K562 (cell line): ENCODE measurements around the gene ASNS. TPM values are rescaled to one million over a fixed set of nuclear protein-coding genes. Genes with fewer than 3 reads are reported as not detected.

Experiments used
- ATAC-seq: fragments of 200-7000 bp; cut with Tn5 transposase; 3 replicates; pipeline ENCODE4 v1.9.1; 2020; ENCODE audit warnings: moderate library complexity
- BruUV-seq: library from RNA; stranded (reverse); fragments of 400-500 nt; replicated peaks from 2 replicates; lab custom pipeline; 2021; lab: Mats Ljungman, UMichigan
- CTCF ChIA-PET: fragments of 300-600 bp; formaldehyde crosslinking; extraction: SDS; loops from one replicate; lab custom pipeline; 2021; ENCODE audit warnings: low intra/inter-chr PET ratio; lab: Yijun Ruan, JAX
- POLR2A ChIA-PET: fragments of 300-600, 350-650 bp; sonication (Branson Sonifier 250); formaldehyde crosslinking; extraction: SDS; loops from one replicate; lab custom pipeline; 2021; ENCODE audit warnings: antibody characterized with exemption, inconsistent platforms; lab: Yijun Ruan, JAX
- DNase-seq, 4 experiments: peaks; one replicate each; pipeline versions ENCODE4 v3.0.0 to v3.0.0-alpha.2; 2011 to 2018; ENCODE audit warnings: low spot score in 3 of 4, mixed read lengths in 3 of 4; ENCODE audit errors: extremely low read depth in 1 of 4
- FAIRE-seq: peaks from 2 replicates; lab custom pipeline; 2011; peaks lifted over from hg19 to GRCh38; lab: Jason Lieb, UNC
- H2AFZ ChIP-seq: 2 replicates; pipeline ENCODE4 v1.6.0; 2011; ENCODE audit warnings: low read depth, low read length, control low read depth, inconsistent platforms
- H3K27ac ChIP-seq: fragments of 200-600 bp; 3 replicates; pipeline ENCODE4 v1.8.0; 2011; ENCODE audit warnings: low read depth, mild to moderate bottlenecking, control low read depth, inconsistent platforms, low read length, moderate library complexity, mixed read lengths; ENCODE audit errors: extremely low read depth
- H3K27me3 ChIP-seq, 2 experiments: fragments of 300-600 bp in 1 of 2; 2 replicates in 1 of 2; 3 replicates in 1 of 2; pipeline versions ENCODE4 v1.6.0 to v1.8.0; 2011; ENCODE audit warnings: inconsistent platforms in 2 of 2, low read length in 2 of 2, mild to moderate bottlenecking in 1 of 2, mixed read lengths in 1 of 2, moderate library complexity in 1 of 2; ENCODE audit not compliant: control insufficient read depth in 2 of 2, insufficient read depth in 2 of 2
- H3K36me3 ChIP-seq: fragments of 300-600 bp; 3 replicates; pipeline ENCODE4 v1.8.0; 2011; ENCODE audit warnings: mild to moderate bottlenecking, low read length, inconsistent platforms; ENCODE audit not compliant: control insufficient read depth, insufficient read depth
- H3K4me1 ChIP-seq, 2 experiments: fragments of 200-600 bp in 1 of 2; replicated peaks in 1 of 2; 2 replicates in 1 of 2; 3 replicates in 1 of 2; pipeline versions ENCODE4 v1.5.1 to v1.8.0; 2011; ENCODE audit warnings: inconsistent platforms in 2 of 2, low read length in 2 of 2, mild to moderate bottlenecking in 1 of 2, mixed read lengths in 1 of 2, moderate library complexity in 1 of 2; ENCODE audit not compliant: control insufficient read depth in 2 of 2, insufficient read depth in 2 of 2
- H3K4me2 ChIP-seq: 2 replicates; pipeline ENCODE4 v1.6.1; 2011; ENCODE audit warnings: low read length, control low read depth, inconsistent platforms, mixed read lengths; ENCODE audit not compliant: insufficient read depth
- H3K4me3 ChIP-seq: fragments of 200-600 bp; sonication (generic), shearing (Covaris generic); 2 replicates; pipeline ENCODE4 v1.5.1; 2016; ENCODE audit warnings: control low read depth, inconsistent platforms
- H3K79me2 ChIP-seq: fragments of 200-600 bp; 3 replicates; pipeline ENCODE4 v1.8.0; 2011; ENCODE audit warnings: low read length, inconsistent platforms; ENCODE audit not compliant: control insufficient read depth, insufficient read depth
- H3K9ac ChIP-seq, 2 experiments: 2 replicates each; pipeline versions ENCODE4 v1.6.0 to v1.6.1; 2011; ENCODE audit warnings: low read depth in 2 of 2, low read length in 2 of 2, control low read depth in 1 of 2, inconsistent platforms in 1 of 2, mild to moderate bottlenecking in 1 of 2, mixed read lengths in 1 of 2; ENCODE audit not compliant: insufficient read depth in 1 of 2
- H3K9me1 ChIP-seq: one replicate; pipeline ENCODE4 v1.6.0; 2011; ENCODE audit warnings: inconsistent platforms, mild to moderate bottlenecking, low read length, moderate library complexity; ENCODE audit not compliant: control insufficient read depth, insufficient read depth
- H3K9me3 ChIP-seq: replicated peaks from 2 replicates; pipeline ENCODE4 v1.5.1; 2011; ENCODE audit warnings: low read depth, low read length, inconsistent platforms; ENCODE audit not compliant: control insufficient read depth, insufficient read depth
- H4K20me1 ChIP-seq: replicated peaks from 2 replicates; pipeline ENCODE4 v1.6.1; 2011; ENCODE audit warnings: low read length, inconsistent platforms, mixed read lengths; ENCODE audit not compliant: control insufficient read depth, insufficient read depth
- GTF2E2 ChIP-seq: fragments of 200-800 bp; sonication (Bioruptor generic); IDR thresholded peaks from 2 replicates; pipeline ENCODE4 v1.6.1; 2016; ENCODE audit warnings: missing genetic modification characterization, missing compliant biosample characterization
- HMGN3 ChIP-seq: IDR thresholded peaks from 2 replicates; pipeline ENCODE4 v1.6.1; 2011; ENCODE audit warnings: borderline replicate concordance, low read depth, mild to moderate bottlenecking, mixed read lengths, low read length; ENCODE audit not compliant: insufficient read length; ENCODE audit errors: extremely low read depth
- MAZ ChIP-seq, 2 experiments: fragments of 450-650 bp in 1 of 2; sonication (generic) in 1 of 2; formaldehyde crosslinking; IDR thresholded peaks in 1 of 2; conservative IDR thresholded peaks in 1 of 2; 2 replicates each; pipeline versions ENCODE4 v1.4.0 to v1.5.0; 2020; ENCODE audit warnings: mild to moderate bottlenecking in 1 of 2, missing genetic modification reagents in 1 of 2
- MEF2A ChIP-seq: IDR thresholded peaks from 2 replicates; pipeline ENCODE4 v1.6.1; 2011; ENCODE audit warnings: low read depth, mild to moderate bottlenecking, low read length, moderate library complexity; ENCODE audit not compliant: control insufficient read depth
- RCOR1 ChIP-seq, 2 experiments: IDR thresholded peaks; 2 replicates each; pipeline ENCODE4 v1.6.1; 2012; ENCODE audit warnings: low read depth in 2 of 2, low read length in 2 of 2, borderline replicate concordance in 1 of 2, improper control_type of control experiment in 1 of 2
- SMARCA4 ChIP-seq: fragments of 450-650 bp; IDR thresholded peaks from 2 replicates; pipeline ENCODE4 v1.6.1; 2016
- SPI1 ChIP-seq: IDR thresholded peaks from 2 replicates; pipeline ENCODE4 v1.6.1; 2011; ENCODE audit warnings: low read depth, low read length, control low read depth, borderline replicate concordance
- SRSF3 ChIP-seq: fragments of 200-400 bp; formaldehyde crosslinking; IDR thresholded peaks from 2 replicates; pipeline ENCODE4 v1.6.1; 2016; ENCODE audit warnings: mild to moderate bottlenecking, low read length, moderate library complexity; ENCODE audit not compliant: insufficient read depth
- TAF1 ChIP-seq: IDR thresholded peaks from 2 replicates; pipeline ENCODE4 v1.6.1; 2011; ENCODE audit warnings: mild to moderate bottlenecking, low read length, moderate library complexity; ENCODE audit not compliant: insufficient read depth, control insufficient read depth, severe bottlenecking; ENCODE audit errors: extremely low read depth
- ZNF263 ChIP-seq: sonication (generic); formaldehyde crosslinking; IDR thresholded peaks from 2 replicates; pipeline ENCODE4 v1.8.0; 2022; ENCODE audit warnings: mild to moderate bottlenecking, missing genetic modification reagents, borderline replicate concordance
- WGBS: fragments of 100-300 bp; shearing (Covaris generic); methylation state at CpG from one replicate; pipeline ENCODE4 v1.1.6; 2016; ENCODE audit warnings: low coverage, mixed read lengths; ENCODE audit not compliant: insufficient coverage; ENCODE audit errors: missing lambda C conversion rate; 5-methylcytosine and 5-hydroxymethylcytosine counted together
- in situ Hi-C: fragments of 300-500 bp; cut with MboI; formaldehyde crosslinking; loops from 4 replicates; pipeline ENCODE4 v1.15.0; 2018; ENCODE audit warnings: inconsistent platforms, mixed read lengths
- intact Hi-C: fragments of 100-400 bp; cut with micrococcal nuclease; formaldehyde crosslinking; loops from 2 replicates; pipeline ENCODE4 v1.14.2; 2022
- polyA plus RNA-seq, 8 experiments: library from polyadenylated mRNA; depleted of rRNA in 4 of 8; stranded (reverse) in 5 of 8; unstranded in 3 of 8; fragments of >200 nt; fragmentation: Nextera tagmentation in 2 of 8; fragmentation: Illumina TruSeq in 1 of 8; extraction: Ambion mirVana in 2 of 8; extraction: Trizol in 1 of 8; gene quantifications; 2 replicates each; pipeline versions ENCODE4 v1.2.1 to v1.2.3, GENCODE V29; 2011 to 2014; ENCODE audit warnings: inconsistent platforms in 1 of 8, missing spikeins in 1 of 8
- total RNA-seq, 7 experiments: library from RNA; depleted of rRNA in 6 of 7; stranded (reverse); fragments of >200 nt in 6 of 7; fragmentation: Illumina TruSeq in 2 of 7; extraction: Trizol in 2 of 7; gene quantifications; 2 replicates each; pipeline versions ENCODE4 v1.2.1 to v1.2.3, GENCODE V29; 2011 to 2021; ENCODE audit warnings: low replicate concordance in 1 of 7
- TF ChIP-seq, protein P1 (sequence below), 2 experiments: fragments of 450-650 bp in 1 of 2; sonication (generic) in 1 of 2; formaldehyde crosslinking in 1 of 2; IDR thresholded peaks; 2 replicates each; pipeline versions ENCODE4 v1.7.1 to v1.9.0; 2016 to 2022; ENCODE audit warnings: inconsistent platforms in 1 of 2, mild to moderate bottlenecking in 1 of 2, missing genetic modification reagents in 1 of 2

Gene ASNS
- total and polyA plus RNA-seq, 9 of the 15 experiments (the other 6 are each of a cell fraction or from before 2014, with no cell fraction given), result 42.1 to 354 (median 215) TPM

DNA sequence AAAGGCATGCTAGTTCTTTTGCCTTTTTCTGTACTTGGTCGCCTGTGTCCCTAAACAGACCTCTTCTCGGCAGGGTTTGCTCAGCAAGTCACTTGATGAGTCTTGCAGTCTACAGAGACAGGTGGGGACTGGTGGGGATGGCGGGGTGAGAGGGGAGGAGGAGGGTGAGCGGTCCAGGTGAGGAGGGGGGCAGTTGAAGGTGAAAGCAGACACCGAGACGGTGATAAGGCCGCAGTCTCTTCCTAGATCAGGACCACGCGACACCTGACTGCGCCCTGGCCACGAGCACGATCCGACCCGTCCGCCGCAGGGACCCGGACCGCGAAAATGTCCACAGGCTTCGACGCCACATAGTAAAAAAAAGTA lies 566 bp downstream of the ASNS start:
- in situ Hi-C loops, result no loop called here
- Histone ChIP-seq H3K9ac (peak overlapping the region; percentile 91 to 95), H3K79me2 (peaks cover 39% of the 10 kb centered on the region), H3K9me1 (peaks cover 3% of the 10 kb centered on the region), H3K9me3 (no peaks in the 10 kb centered on the region), H4K20me1 (peaks cover 6% of the 10 kb centered on the region; the same call in 1 of the 2 replicates), H3K27ac (peak overlapping the region; percentile 89), H3K36me3 (peaks cover 31% of the 10 kb centered on the region), H3K4me2 (peak overlapping the region; percentile 89), H3K4me1 (peaks cover 9 to 23% of the 10 kb centered on the region in 2 experiments; a peak in 4 of 5 replicates), H2AFZ (peak overlapping the region; percentile 91), H3K4me3 (peak overlapping the region; percentile 78), H3K27me3 (no peaks in the 10 kb centered on the region)
- FAIRE-seq (no peak), DNase-seq (peak; percentile 42 to 55 (median 46)), ATAC-seq (peak; percentile 70)
- ChIA-PET POLR2A (interaction anchor here (0.6 to 1.5 kb wide), 6 partner anchors 8 to 297 kb away, joined by 3 to 6 read pairs (median 3); no protein-coding TSS in a partner anchor), CTCF (no interaction called here)
- no TSS peak for BruUV-seq
- WGBS, result under 1% methylated on average over 20 of the region's 21 CpGs
- intact Hi-C loops, result no loop called here
- no peak for TF ChIP-seq SPI1
- no peak for TF ChIP-seq SRSF3
- TF ChIP-seq MEF2A, result no peak
- TF ChIP-seq RCOR1 (IDR thresholded peaks at IDR 0.05; ENCODE audit: borderline replicate concordance in 1 of 2, low read depth in 2 of 2, low read length in 2 of 2), result no peak
- TF ChIP-seq ZNF263 (CRISPR knock-in tag), result peak; percentile 11; the same call in 1 of the 2 replicates
- TF ChIP-seq GTF2E2 (tag), result 0 out of 2 replicates have a peak, but pooled peaks have one; percentile 26
- no peak for TF ChIP-seq SMARCA4
- TF ChIP-seq HMGN3, result peak; percentile 14
- TF ChIP-seq TAF1, result no peak
- no peak for TF ChIP-seq MAZ (CRISPR knock-in tag; conservative IDR thresholded peaks at IDR 0.05 in 1 of 2, IDR thresholded peaks at IDR 0.05 in 1 of 2)
- TF ChIP-seq, protein P1, sequence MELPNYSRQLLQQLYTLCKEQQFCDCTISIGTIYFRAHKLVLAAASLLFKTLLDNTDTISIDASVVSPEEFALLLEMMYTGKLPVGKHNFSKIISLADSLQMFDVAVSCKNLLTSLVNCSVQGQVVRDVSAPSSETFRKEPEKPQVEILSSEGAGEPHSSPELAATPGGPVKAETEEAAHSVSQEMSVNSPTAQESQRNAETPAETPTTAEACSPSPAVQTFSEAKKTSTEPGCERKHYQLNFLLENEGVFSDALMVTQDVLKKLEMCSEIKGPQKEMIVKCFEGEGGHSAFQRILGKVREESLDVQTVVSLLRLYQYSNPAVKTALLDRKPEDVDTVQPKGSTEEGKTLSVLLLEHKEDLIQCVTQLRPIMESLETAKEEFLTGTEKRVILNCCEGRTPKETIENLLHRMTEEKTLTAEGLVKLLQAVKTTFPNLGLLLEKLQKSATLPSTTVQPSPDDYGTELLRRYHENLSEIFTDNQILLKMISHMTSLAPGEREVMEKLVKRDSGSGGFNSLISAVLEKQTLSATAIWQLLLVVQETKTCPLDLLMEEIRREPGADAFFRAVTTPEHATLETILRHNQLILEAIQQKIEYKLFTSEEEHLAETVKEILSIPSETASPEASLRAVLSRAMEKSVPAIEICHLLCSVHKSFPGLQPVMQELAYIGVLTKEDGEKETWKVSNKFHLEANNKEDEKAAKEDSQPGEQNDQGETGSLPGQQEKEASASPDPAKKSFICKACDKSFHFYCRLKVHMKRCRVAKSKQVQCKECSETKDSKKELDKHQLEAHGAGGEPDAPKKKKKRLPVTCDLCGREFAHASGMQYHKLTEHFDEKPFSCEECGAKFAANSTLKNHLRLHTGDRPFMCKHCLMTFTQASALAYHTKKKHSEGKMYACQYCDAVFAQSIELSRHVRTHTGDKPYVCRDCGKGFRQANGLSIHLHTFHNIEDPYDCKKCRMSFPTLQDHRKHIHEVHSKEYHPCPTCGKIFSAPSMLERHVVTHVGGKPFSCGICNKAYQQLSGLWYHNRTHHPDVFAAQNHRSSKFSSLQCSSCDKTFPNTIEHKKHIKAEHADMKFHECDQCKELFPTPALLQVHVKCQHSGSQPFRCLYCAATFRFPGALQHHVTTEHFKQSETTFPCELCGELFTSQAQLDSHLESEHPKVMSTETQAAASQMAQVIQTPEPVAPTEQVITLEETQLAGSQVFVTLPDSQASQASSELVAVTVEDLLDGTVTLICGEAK (IDR thresholded peaks at IDR 0.05), result 0 out of 2 replicates have a peak, but pooled peaks have one; percentile 35
- TF ChIP-seq, protein P1 (CRISPR knock-in tag; IDR thresholded peaks at IDR 0.05), result no peak
